ENCODE measurements around the gene TYROBP. TPM values are rescaled to one million over a fixed set of nuclear protein-coding genes. Genes with fewer than 3 reads are reported as not detected.

Gene TYROBP
- polyA plus RNA-seq, 2 of the 4 experiments (the other 2 are of a cell fraction), result 0.21 TPM; not detected in 1

GRCh38 chr19:35869327-35870123 lies 38.6 kb downstream of the TYROBP start:
- peak overlapping the region; percentile 59 for H3K4me3 ChIP-seq
- ChIA-PET POLR2A (interaction anchor here (0.6 to 1.6 kb wide), 15 partner anchors 8 to 245 kb away, joined by 3 to 13 read pairs (median 4); partner anchors contain the start of genes COX6B1, KIRREL2, LIN37 and POLR2I), CTCF (interaction anchor here (0.6 to 5.6 kb wide), 13 partner anchors 12 to 641 kb away, joined by 3 to 40 read pairs (median 5); partner anchors contain the start of genes FAM187B and KIRREL2)
- peaks cover 19% of the 10 kb centered on the region for H3K4me1 ChIP-seq
- ATAC-seq, result peak; percentile 70 to 88
- peak; percentile 94 to 98 for DNase-seq (ENCODE audit: low read depth in 1 of 2, low spot score in 1 of 2)
- H3K9me3 ChIP-seq, result no peaks in the 10 kb centered on the region
- TF ChIP-seq POLR2A (IDR thresholded peaks at IDR 0.05; ENCODE audit: low read length) (peak; percentile 30; the same call in 1 of the 2 replicates), FOSL2 (IDR thresholded peaks at IDR 0.05) (no peak), FOSL2 (CRISPR knock-in tag; IDR thresholded peaks at IDR 0.05) (no peak), JUNB (IDR thresholded peaks at IDR 0.05) (no peak), EHF (CRISPR knock-in tag; IDR thresholded peaks at IDR 0.05) (peak; percentile 86; the same call in 1 of the 2 replicates), SREBF2 (IDR thresholded peaks at IDR 0.05) (no peak), KDM5A (IDR thresholded peaks at IDR 0.05) (no peak), HEYL (CRISPR knock-in tag; IDR thresholded peaks at IDR 0.05) (no peak), RNF2 (IDR thresholded peaks at IDR 0.05; ENCODE audit: borderline replicate concordance, low read depth) (peak; percentile 87), TFCP2L1 (CRISPR knock-in tag; IDR thresholded peaks at IDR 0.05) (0 out of 2 replicates have a peak, but pooled peaks have one; percentile 53), MYC (IDR thresholded peaks at IDR 0.05; ENCODE audit: borderline replicate concordance, low read length) (no peak; the same call in 1 of the 2 replicates), E2F6 (IDR thresholded peaks at IDR 0.05; ENCODE audit: borderline replicate concordance, low read depth) (peak; percentile 98), GATA3 (IDR thresholded peaks at IDR 0.05; ENCODE audit: borderline replicate concordance) (no peak), MAZ (IDR thresholded peaks at IDR 0.05; ENCODE audit: borderline replicate concordance, low read depth, low read length) (no peak), JUN (IDR thresholded peaks at IDR 0.05) (no peak), HOXB5 (CRISPR knock-in tag; IDR thresholded peaks at IDR 0.05) (peak; percentile 90; the same call in 1 of the 2 replicates), CHD4 (IDR thresholded peaks at IDR 0.05; ENCODE audit: borderline replicate concordance) (no peak), HOXA7 (CRISPR knock-in tag; IDR thresholded peaks at IDR 0.05) (0 out of 2 replicates have a peak, but pooled peaks have one; percentile 67), HOXB13 (CRISPR knock-in tag; IDR thresholded peaks at IDR 0.05; ENCODE audit: low read depth) (peak; percentile 82), CEBPB (IDR thresholded peaks at IDR 0.05) (no peak), KDM1A (IDR thresholded peaks at IDR 0.05; ENCODE audit: low read depth) (no peak), EP300 (IDR thresholded peaks at IDR 0.05) (no peak), PBX3 (IDR thresholded peaks at IDR 0.05) (no peak; the same call in 1 of the 2 replicates), HDAC2 (IDR thresholded peaks at IDR 0.05) (peak; percentile 54; the same call in 1 of the 2 replicates), ZNF302 (CRISPR knock-in tag; IDR thresholded peaks at IDR 0.05) (no peak), ZC3H11A (IDR thresholded peaks at IDR 0.05) (no peak), CBX2 (IDR thresholded peaks at IDR 0.05; ENCODE audit: borderline replicate concordance, low read depth) (no peak)
- TF ChIP-seq, protein P1, sequence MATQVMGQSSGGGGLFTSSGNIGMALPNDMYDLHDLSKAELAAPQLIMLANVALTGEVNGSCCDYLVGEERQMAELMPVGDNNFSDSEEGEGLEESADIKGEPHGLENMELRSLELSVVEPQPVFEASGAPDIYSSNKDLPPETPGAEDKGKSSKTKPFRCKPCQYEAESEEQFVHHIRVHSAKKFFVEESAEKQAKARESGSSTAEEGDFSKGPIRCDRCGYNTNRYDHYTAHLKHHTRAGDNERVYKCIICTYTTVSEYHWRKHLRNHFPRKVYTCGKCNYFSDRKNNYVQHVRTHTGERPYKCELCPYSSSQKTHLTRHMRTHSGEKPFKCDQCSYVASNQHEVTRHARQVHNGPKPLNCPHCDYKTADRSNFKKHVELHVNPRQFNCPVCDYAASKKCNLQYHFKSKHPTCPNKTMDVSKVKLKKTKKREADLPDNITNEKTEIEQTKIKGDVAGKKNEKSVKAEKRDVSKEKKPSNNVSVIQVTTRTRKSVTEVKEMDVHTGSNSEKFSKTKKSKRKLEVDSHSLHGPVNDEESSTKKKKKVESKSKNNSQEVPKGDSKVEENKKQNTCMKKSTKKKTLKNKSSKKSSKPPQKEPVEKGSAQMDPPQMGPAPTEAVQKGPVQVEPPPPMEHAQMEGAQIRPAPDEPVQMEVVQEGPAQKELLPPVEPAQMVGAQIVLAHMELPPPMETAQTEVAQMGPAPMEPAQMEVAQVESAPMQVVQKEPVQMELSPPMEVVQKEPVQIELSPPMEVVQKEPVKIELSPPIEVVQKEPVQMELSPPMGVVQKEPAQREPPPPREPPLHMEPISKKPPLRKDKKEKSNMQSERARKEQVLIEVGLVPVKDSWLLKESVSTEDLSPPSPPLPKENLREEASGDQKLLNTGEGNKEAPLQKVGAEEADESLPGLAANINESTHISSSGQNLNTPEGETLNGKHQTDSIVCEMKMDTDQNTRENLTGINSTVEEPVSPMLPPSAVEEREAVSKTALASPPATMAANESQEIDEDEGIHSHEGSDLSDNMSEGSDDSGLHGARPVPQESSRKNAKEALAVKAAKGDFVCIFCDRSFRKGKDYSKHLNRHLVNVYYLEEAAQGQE (IDR thresholded peaks at IDR 0.05), result peak; percentile 26; the same call in 1 of the 2 replicates
- TF ChIP-seq, protein P2, sequence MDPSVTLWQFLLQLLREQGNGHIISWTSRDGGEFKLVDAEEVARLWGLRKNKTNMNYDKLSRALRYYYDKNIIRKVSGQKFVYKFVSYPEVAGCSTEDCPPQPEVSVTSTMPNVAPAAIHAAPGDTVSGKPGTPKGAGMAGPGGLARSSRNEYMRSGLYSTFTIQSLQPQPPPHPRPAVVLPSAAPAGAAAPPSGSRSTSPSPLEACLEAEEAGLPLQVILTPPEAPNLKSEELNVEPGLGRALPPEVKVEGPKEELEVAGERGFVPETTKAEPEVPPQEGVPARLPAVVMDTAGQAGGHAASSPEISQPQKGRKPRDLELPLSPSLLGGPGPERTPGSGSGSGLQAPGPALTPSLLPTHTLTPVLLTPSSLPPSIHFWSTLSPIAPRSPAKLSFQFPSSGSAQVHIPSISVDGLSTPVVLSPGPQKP (IDR thresholded peaks at IDR 0.05; ENCODE audit: low read depth, low read length), result no peak
- TF ChIP-seq, protein P3, sequence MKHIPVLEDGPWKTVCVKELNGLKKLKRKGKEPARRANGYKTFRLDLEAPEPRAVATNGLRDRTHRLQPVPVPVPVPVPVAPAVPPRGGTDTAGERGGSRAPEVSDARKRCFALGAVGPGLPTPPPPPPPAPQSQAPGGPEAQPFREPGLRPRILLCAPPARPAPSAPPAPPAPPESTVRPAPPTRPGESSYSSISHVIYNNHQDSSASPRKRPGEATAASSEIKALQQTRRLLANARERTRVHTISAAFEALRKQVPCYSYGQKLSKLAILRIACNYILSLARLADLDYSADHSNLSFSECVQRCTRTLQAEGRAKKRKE (CRISPR knock-in tag; IDR thresholded peaks at IDR 0.05; ENCODE audit: low read depth), result peak; percentile 91
- TF ChIP-seq, protein P4, sequence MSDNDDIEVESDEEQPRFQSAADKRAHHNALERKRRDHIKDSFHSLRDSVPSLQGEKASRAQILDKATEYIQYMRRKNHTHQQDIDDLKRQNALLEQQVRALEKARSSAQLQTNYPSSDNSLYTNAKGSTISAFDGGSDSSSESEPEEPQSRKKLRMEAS (IDR thresholded peaks at IDR 0.05), result peak; percentile 98
- TF ChIP-seq, protein P5, sequence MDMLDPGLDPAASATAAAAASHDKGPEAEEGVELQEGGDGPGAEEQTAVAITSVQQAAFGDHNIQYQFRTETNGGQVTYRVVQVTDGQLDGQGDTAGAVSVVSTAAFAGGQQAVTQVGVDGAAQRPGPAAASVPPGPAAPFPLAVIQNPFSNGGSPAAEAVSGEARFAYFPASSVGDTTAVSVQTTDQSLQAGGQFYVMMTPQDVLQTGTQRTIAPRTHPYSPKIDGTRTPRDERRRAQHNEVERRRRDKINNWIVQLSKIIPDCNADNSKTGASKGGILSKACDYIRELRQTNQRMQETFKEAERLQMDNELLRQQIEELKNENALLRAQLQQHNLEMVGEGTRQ (IDR thresholded peaks at IDR 0.05), result 0 out of 2 replicates have a peak, but pooled peaks have one; percentile 3
- peak overlapping the region; percentile 53 to 80 for H3K27ac ChIP-seq
- no peak for FAIRE-seq
- peak overlapping the region; percentile 94 for H3K4me2 ChIP-seq
- WGBS (ENCODE audit: missing lambda C conversion rate), result 2% methylated on average over 38 of the region's 51 CpGs
